Activated naive CD4-positive, alpha-beta T cell treated with anti-CD3 and anti-CD28 coated beads for 36 hours (primary cell): ENCODE results near the gene PHEX. TPM values are rescaled to one million over a fixed set of nuclear protein-coding genes. Genes with fewer than 3 reads are reported as not detected.

Source experiments
- CTCF ChIA-PET: fragments of 350-600 bp; sonication (Branson Sonifier 250); formaldehyde crosslinking; loops from one replicate; lab custom pipeline; 2021; ENCODE audit warnings: antibody characterized with exemption; lab: Charles Lee
- DNase-seq: peaks from one replicate; pipeline ENCODE4 v3.0.0-alpha.2; 2020
- H3K27ac Mint-ChIP-seq: one replicate; pipeline ENCODE4 v1.8.0; 2021; ENCODE audit warnings: mild to moderate bottlenecking, mixed read lengths
- H3K27me3 Mint-ChIP-seq: one replicate; pipeline ENCODE4 v1.8.0; 2021; ENCODE audit warnings: low read depth, mixed read lengths
- H3K36me3 Mint-ChIP-seq: one replicate; pipeline ENCODE4 v1.8.0; 2021; ENCODE audit warnings: low read depth, mixed read lengths
- H3K4me1 Mint-ChIP-seq: one replicate; pipeline ENCODE4 v1.8.0; 2021; ENCODE audit warnings: low read depth, mixed read lengths
- H3K4me3 Mint-ChIP-seq: one replicate; pipeline ENCODE4 v1.8.0; 2021; ENCODE audit warnings: mild to moderate bottlenecking, moderate library complexity, mixed read lengths
- H3K9me3 Mint-ChIP-seq: one replicate; pipeline ENCODE4 v1.8.0; 2021; ENCODE audit warnings: mixed read lengths
- intact Hi-C: fragments of 100-400 bp; cut with micrococcal nuclease; formaldehyde crosslinking; loops from one replicate; pipeline ENCODE4 v1.15.1; 2023
- total RNA-seq, 2 experiments: library from RNA; stranded (reverse); gene quantifications; one replicate each; pipeline ENCODE4 v1.2.3, GENCODE V29; 2021

PHEX gene
- total RNA-seq, 2 experiments from 2014 or later = 0.31 to 0.64 TPM

GRCh38 chrX:22041907-22042530 lies 9.9 kb downstream of the PHEX start:
- no peaks in the 10 kb centered on the region for H3K27me3 Mint-ChIP-seq
- peaks cover 10% of the 10 kb centered on the region for H3K4me1 Mint-ChIP-seq
- no peaks in the 10 kb centered on the region for H3K9me3 Mint-ChIP-seq
- H3K36me3 Mint-ChIP-seq = no peaks in the 10 kb centered on the region
- no peak overlapping the region for H3K4me3 Mint-ChIP-seq
- intact Hi-C loops = no loop called here
- CTCF ChIA-PET = no interaction called here
- DNase-seq = no peak
- H3K27ac Mint-ChIP-seq = no peak overlapping the region

GRCh38 chrX:22043872-22044271 lies 11.7 kb downstream of the PHEX start:
- H3K27ac Mint-ChIP-seq = no peak overlapping the region
- CTCF ChIA-PET = no interaction called here
- H3K4me1 Mint-ChIP-seq = peaks cover 4% of the 10 kb centered on the region
- no peak overlapping the region for H3K4me3 Mint-ChIP-seq
- intact Hi-C loops = no loop called here
- no peak for DNase-seq
- no peaks in the 10 kb centered on the region for H3K9me3 Mint-ChIP-seq
- no peaks in the 10 kb centered on the region for H3K36me3 Mint-ChIP-seq
- H3K27me3 Mint-ChIP-seq = no peaks in the 10 kb centered on the region

- intact Hi-C loops = no loop called here
- no peak overlapping the region for H3K4me3 Mint-ChIP-seq
- H3K4me1 Mint-ChIP-seq = no peaks in the 10 kb centered on the region
- H3K27ac Mint-ChIP-seq = no peak overlapping the region
- no peaks in the 10 kb centered on the region for H3K36me3 Mint-ChIP-seq
- CTCF ChIA-PET = interaction anchor here (0.6 kb wide), 1 partner anchor 10 kb away, joined by 7 read pairs; no protein-coding TSS in a partner anchor
- H3K27me3 Mint-ChIP-seq = no peaks in the 10 kb centered on the region
- H3K9me3 Mint-ChIP-seq = no peaks in the 10 kb centered on the region
- no peak for DNase-seq
Observed at GRCh38 chrX:22047468-22047867, 15.3 kb downstream of the PHEX start.

- intact Hi-C loops = no loop called here
- Mint-ChIP-seq H3K36me3 (peaks cover 3% of the 10 kb centered on the region), H3K4me3 (no peak overlapping the region), H3K4me1 (peaks cover 12% of the 10 kb centered on the region), H3K27ac (no peak overlapping the region), H3K9me3 (no peaks in the 10 kb centered on the region), H3K27me3 (no peaks in the 10 kb centered on the region)
- DNase-seq = no peak
- CTCF ChIA-PET = no interaction called here
Observed at GRCh38 chrX:22053481-22053880, 21.4 kb downstream of the PHEX start.

- Mint-ChIP-seq H3K27me3 (no peaks in the 10 kb centered on the region), H3K36me3 (peaks cover 3% of the 10 kb centered on the region), H3K27ac (no peak overlapping the region), H3K4me3 (no peak overlapping the region), H3K4me1 (peaks cover 31% of the 10 kb centered on the region), H3K9me3 (no peaks in the 10 kb centered on the region)
- CTCF ChIA-PET = no interaction called here
- intact Hi-C loops = no loop called here
- no peak for DNase-seq
Observed at GRCh38 chrX:22056235-22056634, 24.1 kb downstream of the PHEX start.

- CTCF ChIA-PET = no interaction called here
- Mint-ChIP-seq H3K36me3 (peaks cover 3% of the 10 kb centered on the region), H3K27ac (peak overlapping the region; percentile 69), H3K4me1 (peaks cover 46% of the 10 kb centered on the region), H3K4me3 (no peak overlapping the region), H3K9me3 (no peaks in the 10 kb centered on the region), H3K27me3 (no peaks in the 10 kb centered on the region)
- intact Hi-C loops = no loop called here
- no peak for DNase-seq
Observed at GRCh38 chrX:22057667-22058066, 25.5 kb downstream of the PHEX start.

- H3K9me3 Mint-ChIP-seq = no peaks in the 10 kb centered on the region
- H3K4me3 Mint-ChIP-seq = no peak overlapping the region
- CTCF ChIA-PET = interaction anchor here (0.9 to 1.1 kb wide), 2 partner anchors 74 to 75 kb away, joined by 3 read pairs; no protein-coding TSS in a partner anchor
- H3K27ac Mint-ChIP-seq = peak overlapping the region; percentile 86
- peaks cover 3% of the 10 kb centered on the region for H3K36me3 Mint-ChIP-seq
- peaks cover 62% of the 10 kb centered on the region for H3K4me1 Mint-ChIP-seq
- intact Hi-C loops = loop anchor here (1.0 to 2.0 kb wide), 5 partner anchors 69 to 1603 kb away; partner anchors contain the start of gene SMS
- no peaks in the 10 kb centered on the region for H3K27me3 Mint-ChIP-seq
- DNase-seq = no peak
Observed at GRCh38 chrX:22059775-22060174, 27.6 kb downstream of the PHEX start.

- CTCF ChIA-PET = interaction anchor here (0.9 to 1.1 kb wide), 2 partner anchors 75 to 76 kb away, joined by 3 read pairs; no protein-coding TSS in a partner anchor
- DNase-seq = peak; percentile 59
Observed at GRCh38 chrX:22060415-22061280, 28.5 kb downstream of the PHEX start.

GRCh38 chrX:22063284-22063683 lies 31.2 kb downstream of the PHEX start:
- Mint-ChIP-seq H3K27me3 (no peaks in the 10 kb centered on the region), H3K9me3 (no peaks in the 10 kb centered on the region), H3K36me3 (peaks cover 4% of the 10 kb centered on the region), H3K4me1 (peaks cover 77% of the 10 kb centered on the region), H3K4me3 (no peak overlapping the region), H3K27ac (peak overlapping the region; percentile 60)
- intact Hi-C loops = no loop called here
- CTCF ChIA-PET = interaction anchor here (0.7 kb wide), 1 partner anchor 15 kb away, joined by 3 read pairs; no protein-coding TSS in a partner anchor
- peak; percentile 32 for DNase-seq

More at GRCh38 chrX:22060415-22061280, 28.5 kb downstream of the PHEX start:
- Mint-ChIP-seq H3K27ac (peak overlapping the region; percentile 86), H3K4me1 (peaks cover 63% of the 10 kb centered on the region), H3K4me3 (no peak overlapping the region), H3K27me3 (no peaks in the 10 kb centered on the region), H3K36me3 (peaks cover 2% of the 10 kb centered on the region), H3K9me3 (no peaks in the 10 kb centered on the region)
- intact Hi-C loops = loop anchor here (1.0 to 2.0 kb wide), 5 partner anchors 70 to 1602 kb away; partner anchors contain the start of gene SMS

GRCh38 chrX:22069586-22069985 lies 37.5 kb downstream of the PHEX start:
- CTCF ChIA-PET = interaction anchor here (1.1 kb wide), 2 partner anchors 12 to 17 kb away, joined by 3 read pairs; no protein-coding TSS in a partner anchor

GRCh38 chrX:22073928-22074327 lies 41.8 kb downstream of the PHEX start:
- Mint-ChIP-seq H3K9me3 (peaks cover 1% of the 10 kb centered on the region), H3K27me3 (no peaks in the 10 kb centered on the region), H3K4me1 (peaks cover 5% of the 10 kb centered on the region), H3K27ac (no peak overlapping the region), H3K36me3 (peaks cover 4% of the 10 kb centered on the region), H3K4me3 (no peak overlapping the region)
- DNase-seq = no peak
- CTCF ChIA-PET = no interaction called here
- intact Hi-C loops = no loop called here

More at GRCh38 chrX:22069586-22069985, 37.5 kb downstream of the PHEX start:
- no peaks in the 10 kb centered on the region for H3K27me3 Mint-ChIP-seq
- H3K4me1 Mint-ChIP-seq = peaks cover 27% of the 10 kb centered on the region
- intact Hi-C loops = no loop called here
- peaks cover 4% of the 10 kb centered on the region for H3K36me3 Mint-ChIP-seq
- H3K4me3 Mint-ChIP-seq = no peak overlapping the region
- DNase-seq = no peak
- H3K27ac Mint-ChIP-seq = no peak overlapping the region
- H3K9me3 Mint-ChIP-seq = no peaks in the 10 kb centered on the region

GRCh38 chrX:22078117-22078516 lies 46.0 kb downstream of the PHEX start:
- no peak overlapping the region for H3K4me3 Mint-ChIP-seq
- DNase-seq = no peak
- no peak overlapping the region for H3K27ac Mint-ChIP-seq
- peaks cover 7% of the 10 kb centered on the region for H3K4me1 Mint-ChIP-seq
- intact Hi-C loops = no loop called here
- peaks cover 17% of the 10 kb centered on the region for H3K36me3 Mint-ChIP-seq
- no peaks in the 10 kb centered on the region for H3K27me3 Mint-ChIP-seq
- H3K9me3 Mint-ChIP-seq = peaks cover 1% of the 10 kb centered on the region
- CTCF ChIA-PET = interaction anchor here (0.6 kb wide), 1 partner anchor 14 kb away, joined by 3 read pairs; no protein-coding TSS in a partner anchor
